SK-N-SH treated with all-trans-retinoic acid at 6 μM for 48 hours (cell line): Measurements from ENCODE around the gene PRR5L.

Source experiments
- ATAC-seq: fragments of 200-7000 bp; cut with Tn5 transposase; 3 replicates; pipeline ENCODE4 v1.9.1; 2020; ENCODE audit warnings: mild to moderate bottlenecking, moderate library complexity
- CSDC2 ChIP-seq: fragments of 250-450 bp; sonication (Bioruptor Pico); IDR thresholded peaks from 2 replicates; pipeline ENCODE4 v1.5.0; 2020; ENCODE audit warnings: mild to moderate bottlenecking, moderate library complexity
- ESRRG ChIP-seq: fragments of 250-450 bp; sonication (Bioruptor Pico); IDR thresholded peaks from 2 replicates; pipeline ENCODE4 v1.6.1; 2021; ENCODE audit warnings: mild to moderate bottlenecking
- GLIS3 ChIP-seq: fragments of 250-450 bp; sonication (Bioruptor Pico); IDR thresholded peaks from 2 replicates; pipeline ENCODE4 v1.5.0; 2020; ENCODE audit warnings: mild to moderate bottlenecking, moderate library complexity
- OSR1 ChIP-seq: fragments of 250-450 bp; sonication (Bioruptor Pico); IDR thresholded peaks from 2 replicates; pipeline ENCODE4 v1.8.0; 2022; ENCODE audit warnings: moderate library complexity, mild to moderate bottlenecking, inconsistent platforms
- RARB ChIP-seq: fragments of 250-450 bp; sonication (Bioruptor Pico); IDR thresholded peaks from 2 replicates; pipeline ENCODE4 v1.8.0; 2021; ENCODE audit warnings: mild to moderate bottlenecking, moderate library complexity
- SNAI2 ChIP-seq: fragments of 250-450 bp; sonication (Bioruptor Pico); IDR thresholded peaks from 2 replicates; pipeline ENCODE4 v1.5.0; 2020; ENCODE audit warnings: mild to moderate bottlenecking, moderate library complexity
- ZFP3 ChIP-seq: fragments of 250-450 bp; sonication (Bioruptor Pico); IDR thresholded peaks from 2 replicates; pipeline ENCODE4 v1.5.0; 2020; ENCODE audit warnings: mild to moderate bottlenecking, moderate library complexity
- ZFP30 ChIP-seq: fragments of 450-650 bp; formaldehyde crosslinking; IDR thresholded peaks from 2 replicates; pipeline ENCODE4 v1.5.0; 2022; ENCODE audit warnings: mild to moderate bottlenecking, moderate library complexity
- ZNF8 ChIP-seq: fragments of 450-650 bp; formaldehyde crosslinking; IDR thresholded peaks from 2 replicates; pipeline ENCODE4 v1.5.0; 2020; ENCODE audit warnings: mild to moderate bottlenecking, moderate library complexity
- TF ChIP-seq, protein P1 (sequence below): fragments of 250-450 bp; sonication (Bioruptor Pico); IDR thresholded peaks from 2 replicates; pipeline ENCODE4 v1.8.0; 2021; ENCODE audit warnings: low read depth, mild to moderate bottlenecking, moderate library complexity, borderline replicate concordance
- TF ChIP-seq, protein P2 (sequence below): fragments of 250-450 bp; sonication (Bioruptor Pico); IDR thresholded peaks from 2 replicates; pipeline ENCODE4 v1.8.0; 2020; ENCODE audit warnings: mild to moderate bottlenecking, moderate library complexity, borderline replicate concordance
- TF ChIP-seq, protein P3 (sequence below): fragments of 250-450 bp; sonication (Bioruptor Pico); IDR thresholded peaks from 2 replicates; pipeline ENCODE4 v1.5.0; 2020; ENCODE audit warnings: mild to moderate bottlenecking, moderate library complexity
- TF ChIP-seq, protein P4 (sequence below): fragments of 250-450 bp; sonication (Bioruptor Pico); IDR thresholded peaks from 2 replicates; pipeline ENCODE4 v1.5.1; 2020; ENCODE audit warnings: low read depth, mild to moderate bottlenecking, moderate library complexity
- TF ChIP-seq, protein P5 (sequence below): fragments of 250-450 bp; sonication (Bioruptor Pico); IDR thresholded peaks from 2 replicates; pipeline ENCODE4 v1.5.1; 2021; ENCODE audit warnings: mild to moderate bottlenecking, moderate library complexity

The PRR5L gene

DNA sequence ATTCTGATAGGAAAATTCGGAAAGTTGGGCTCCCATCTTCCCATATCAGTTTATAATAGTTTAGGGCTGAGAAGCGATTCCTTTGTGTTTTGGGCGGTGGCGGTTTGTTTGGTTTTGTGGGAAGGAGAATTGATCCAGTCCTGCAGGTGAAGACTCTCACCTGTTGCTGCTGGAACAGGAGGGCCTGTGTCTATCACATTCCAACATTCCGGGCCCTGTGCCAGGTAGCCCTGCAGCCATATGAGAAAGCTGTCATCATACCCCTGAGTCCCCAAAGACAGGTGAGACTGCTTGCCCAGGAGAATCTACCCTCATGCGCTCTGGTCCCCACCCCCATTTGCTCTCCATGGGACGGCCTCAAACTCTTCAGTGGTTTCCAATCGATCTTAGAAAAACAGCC, 151.9 kb downstream of the PRR5L start (continued):
- TF ChIP-seq, protein P1, sequence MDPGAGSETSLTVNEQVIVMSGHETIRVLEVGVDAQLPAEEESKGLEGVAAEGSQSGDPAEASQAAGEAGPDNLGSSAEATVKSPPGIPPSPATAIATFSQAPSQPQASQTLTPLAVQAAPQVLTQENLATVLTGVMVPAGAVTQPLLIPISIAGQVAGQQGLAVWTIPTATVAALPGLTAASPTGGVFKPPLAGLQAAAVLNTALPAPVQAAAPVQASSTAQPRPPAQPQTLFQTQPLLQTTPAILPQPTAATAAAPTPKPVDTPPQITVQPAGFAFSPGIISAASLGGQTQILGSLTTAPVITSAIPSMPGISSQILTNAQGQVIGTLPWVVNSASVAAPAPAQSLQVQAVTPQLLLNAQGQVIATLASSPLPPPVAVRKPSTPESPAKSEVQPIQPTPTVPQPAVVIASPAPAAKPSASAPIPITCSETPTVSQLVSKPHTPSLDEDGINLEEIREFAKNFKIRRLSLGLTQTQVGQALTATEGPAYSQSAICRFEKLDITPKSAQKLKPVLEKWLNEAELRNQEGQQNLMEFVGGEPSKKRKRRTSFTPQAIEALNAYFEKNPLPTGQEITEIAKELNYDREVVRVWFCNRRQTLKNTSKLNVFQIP (CRISPR knock-in tag) = no peak
- no peak for TF ChIP-seq ZFP3
- no peak for TF ChIP-seq SNAI2 (CRISPR knock-in tag)
- TF ChIP-seq ZFP30 (CRISPR knock-in tag) = no peak

DNA sequence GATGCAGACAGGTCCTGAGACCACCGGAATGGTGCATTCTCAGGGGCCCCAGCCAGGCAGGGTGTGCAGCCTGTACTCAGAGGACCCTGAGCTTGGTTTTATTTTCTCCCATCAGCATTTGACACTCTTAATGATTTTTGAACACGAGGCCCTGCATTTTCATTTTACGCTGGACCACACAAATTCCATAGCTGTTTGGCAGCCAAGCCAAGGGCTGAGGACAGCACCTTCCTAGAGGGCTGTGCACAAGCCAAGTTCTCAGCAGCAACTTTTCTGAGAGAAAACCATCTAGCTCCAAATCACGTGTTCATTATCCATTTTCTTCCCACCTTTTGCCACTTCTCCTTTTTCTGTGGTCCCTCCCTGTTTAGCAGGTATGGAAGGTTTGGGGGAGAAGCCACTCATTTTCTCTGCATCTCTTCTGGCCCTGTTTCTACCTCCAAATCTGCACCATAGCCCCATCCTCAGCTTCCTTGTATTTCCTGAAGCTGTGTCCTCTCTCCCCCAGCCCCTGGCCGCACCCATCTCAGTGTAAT, 153.5 kb downstream of the PRR5L start:
- TF ChIP-seq ZNF8 (CRISPR knock-in tag) (no peak), OSR1 (CRISPR knock-in tag) (no peak)
- TF ChIP-seq, protein P2, sequence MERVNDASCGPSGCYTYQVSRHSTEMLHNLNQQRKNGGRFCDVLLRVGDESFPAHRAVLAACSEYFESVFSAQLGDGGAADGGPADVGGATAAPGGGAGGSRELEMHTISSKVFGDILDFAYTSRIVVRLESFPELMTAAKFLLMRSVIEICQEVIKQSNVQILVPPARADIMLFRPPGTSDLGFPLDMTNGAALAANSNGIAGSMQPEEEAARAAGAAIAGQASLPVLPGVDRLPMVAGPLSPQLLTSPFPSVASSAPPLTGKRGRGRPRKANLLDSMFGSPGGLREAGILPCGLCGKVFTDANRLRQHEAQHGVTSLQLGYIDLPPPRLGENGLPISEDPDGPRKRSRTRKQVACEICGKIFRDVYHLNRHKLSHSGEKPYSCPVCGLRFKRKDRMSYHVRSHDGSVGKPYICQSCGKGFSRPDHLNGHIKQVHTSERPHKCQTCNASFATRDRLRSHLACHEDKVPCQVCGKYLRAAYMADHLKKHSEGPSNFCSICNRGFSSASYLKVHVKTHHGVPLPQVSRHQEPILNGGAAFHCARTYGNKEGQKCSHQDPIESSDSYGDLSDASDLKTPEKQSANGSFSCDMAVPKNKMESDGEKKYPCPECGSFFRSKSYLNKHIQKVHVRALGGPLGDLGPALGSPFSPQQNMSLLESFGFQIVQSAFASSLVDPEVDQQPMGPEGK (CRISPR knock-in tag) = no peak
- TF ChIP-seq, protein P3, sequence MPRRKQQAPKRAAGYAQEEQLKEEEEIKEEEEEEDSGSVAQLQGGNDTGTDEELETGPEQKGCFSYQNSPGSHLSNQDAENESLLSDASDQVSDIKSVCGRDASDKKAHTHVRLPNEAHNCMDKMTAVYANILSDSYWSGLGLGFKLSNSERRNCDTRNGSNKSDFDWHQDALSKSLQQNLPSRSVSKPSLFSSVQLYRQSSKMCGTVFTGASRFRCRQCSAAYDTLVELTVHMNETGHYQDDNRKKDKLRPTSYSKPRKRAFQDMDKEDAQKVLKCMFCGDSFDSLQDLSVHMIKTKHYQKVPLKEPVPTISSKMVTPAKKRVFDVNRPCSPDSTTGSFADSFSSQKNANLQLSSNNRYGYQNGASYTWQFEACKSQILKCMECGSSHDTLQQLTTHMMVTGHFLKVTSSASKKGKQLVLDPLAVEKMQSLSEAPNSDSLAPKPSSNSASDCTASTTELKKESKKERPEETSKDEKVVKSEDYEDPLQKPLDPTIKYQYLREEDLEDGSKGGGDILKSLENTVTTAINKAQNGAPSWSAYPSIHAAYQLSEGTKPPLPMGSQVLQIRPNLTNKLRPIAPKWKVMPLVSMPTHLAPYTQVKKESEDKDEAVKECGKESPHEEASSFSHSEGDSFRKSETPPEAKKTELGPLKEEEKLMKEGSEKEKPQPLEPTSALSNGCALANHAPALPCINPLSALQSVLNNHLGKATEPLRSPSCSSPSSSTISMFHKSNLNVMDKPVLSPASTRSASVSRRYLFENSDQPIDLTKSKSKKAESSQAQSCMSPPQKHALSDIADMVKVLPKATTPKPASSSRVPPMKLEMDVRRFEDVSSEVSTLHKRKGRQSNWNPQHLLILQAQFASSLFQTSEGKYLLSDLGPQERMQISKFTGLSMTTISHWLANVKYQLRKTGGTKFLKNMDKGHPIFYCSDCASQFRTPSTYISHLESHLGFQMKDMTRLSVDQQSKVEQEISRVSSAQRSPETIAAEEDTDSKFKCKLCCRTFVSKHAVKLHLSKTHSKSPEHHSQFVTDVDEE (CRISPR knock-in tag) = no peak
- TF ChIP-seq, protein P4, sequence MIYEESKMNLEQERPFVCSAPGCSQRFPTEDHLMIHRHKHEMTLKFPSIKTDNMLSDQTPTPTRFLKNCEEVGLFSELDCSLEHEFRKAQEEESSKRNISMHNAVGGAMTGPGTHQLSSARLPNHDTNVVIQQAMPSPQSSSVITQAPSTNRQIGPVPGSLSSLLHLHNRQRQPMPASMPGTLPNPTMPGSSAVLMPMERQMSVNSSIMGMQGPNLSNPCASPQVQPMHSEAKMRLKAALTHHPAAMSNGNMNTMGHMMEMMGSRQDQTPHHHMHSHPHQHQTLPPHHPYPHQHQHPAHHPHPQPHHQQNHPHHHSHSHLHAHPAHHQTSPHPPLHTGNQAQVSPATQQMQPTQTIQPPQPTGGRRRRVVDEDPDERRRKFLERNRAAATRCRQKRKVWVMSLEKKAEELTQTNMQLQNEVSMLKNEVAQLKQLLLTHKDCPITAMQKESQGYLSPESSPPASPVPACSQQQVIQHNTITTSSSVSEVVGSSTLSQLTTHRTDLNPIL (CRISPR knock-in tag) = no peak
- ATAC-seq = no peak

DNA sequence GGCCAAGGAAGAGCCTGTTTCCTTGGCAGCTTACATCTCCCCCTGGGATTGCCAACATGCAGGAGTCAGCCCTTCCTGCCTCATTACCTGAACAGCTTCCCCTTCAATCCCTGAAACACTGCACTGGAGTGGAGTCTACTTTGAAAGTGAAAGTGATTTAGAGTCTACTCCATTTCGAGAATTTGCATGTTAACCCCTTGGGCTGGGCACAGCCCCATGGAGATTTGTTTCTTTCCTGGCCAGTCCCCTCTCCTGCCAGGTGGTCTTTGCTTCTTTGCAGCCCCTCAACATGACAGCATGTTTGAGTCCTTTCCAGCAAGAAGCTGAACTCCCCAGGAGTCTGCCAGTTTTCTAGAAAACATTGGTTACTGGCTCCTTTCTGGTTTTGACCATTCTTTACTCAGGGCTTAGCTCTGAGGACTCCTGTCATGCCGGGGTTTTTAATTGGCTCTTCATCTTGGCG, 154.1 kb downstream of the PRR5L start:
- ATAC-seq = peak; percentile 61
- TF ChIP-seq ZNF8 (CRISPR knock-in tag) = no peak
- no peak for TF ChIP-seq ZFP3
- TF ChIP-seq RARB = no peak
- TF ChIP-seq, protein P5, sequence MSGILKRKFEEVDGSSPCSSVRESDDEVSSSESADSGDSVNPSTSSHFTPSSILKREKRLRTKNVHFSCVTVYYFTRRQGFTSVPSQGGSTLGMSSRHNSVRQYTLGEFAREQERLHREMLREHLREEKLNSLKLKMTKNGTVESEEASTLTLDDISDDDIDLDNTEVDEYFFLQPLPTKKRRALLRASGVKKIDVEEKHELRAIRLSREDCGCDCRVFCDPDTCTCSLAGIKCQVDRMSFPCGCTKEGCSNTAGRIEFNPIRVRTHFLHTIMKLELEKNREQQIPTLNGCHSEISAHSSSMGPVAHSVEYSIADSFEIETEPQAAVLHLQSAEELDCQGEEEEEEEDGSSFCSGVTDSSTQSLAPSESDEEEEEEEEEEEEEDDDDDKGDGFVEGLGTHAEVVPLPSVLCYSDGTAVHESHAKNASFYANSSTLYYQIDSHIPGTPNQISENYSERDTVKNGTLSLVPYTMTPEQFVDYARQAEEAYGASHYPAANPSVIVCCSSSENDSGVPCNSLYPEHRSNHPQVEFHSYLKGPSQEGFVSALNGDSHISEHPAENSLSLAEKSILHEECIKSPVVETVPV = no peak
- TF ChIP-seq, protein P1 (CRISPR knock-in tag) = no peak
- no peak for TF ChIP-seq ESRRG (CRISPR knock-in tag)
- TF ChIP-seq GLIS3 (CRISPR knock-in tag) = no peak
- TF ChIP-seq, protein P4 (CRISPR knock-in tag) = no peak
- no peak for TF ChIP-seq CSDC2
- TF ChIP-seq, protein P2 (CRISPR knock-in tag) = no peak
- no peak for TF ChIP-seq ZFP30 (CRISPR knock-in tag)
